H9 (cell line): ENCODE data around the gene ASPSCR1. TPM values are rescaled to one million over a fixed set of nuclear protein-coding genes. Genes with fewer than 3 reads are reported as not detected.

Experiments
- DNase-seq: peaks from one replicate; pipeline ENCODE4 v3.0.0-alpha.2; 2017
- H2AFZ ChIP-seq: one replicate; pipeline ENCODE4 v1.6.1; 2013; ENCODE audit warnings: mild to moderate bottlenecking, low read length, control low read depth, moderate library complexity
- H2AK5ac ChIP-seq: 2 replicates; pipeline ENCODE4 v1.6.1; 2013; ENCODE audit warnings: low read length, control low read depth, mixed read lengths; ENCODE audit not compliant: insufficient read length
- H2BK120ac ChIP-seq: one replicate; pipeline ENCODE4 v1.6.1; 2013; ENCODE audit warnings: low read depth, mild to moderate bottlenecking, low read length, control low read depth, inconsistent platforms; ENCODE audit not compliant: poor library complexity, severe bottlenecking
- H2BK12ac ChIP-seq: 2 replicates; pipeline ENCODE4 v1.6.1; 2013; ENCODE audit warnings: low read length, control low read depth, mixed read lengths, low read depth; ENCODE audit not compliant: insufficient read length
- H2BK15ac ChIP-seq: 2 replicates; pipeline ENCODE4 v1.6.1; 2013; ENCODE audit warnings: low read depth, low read length, control low read depth
- H2BK20ac ChIP-seq: one replicate; pipeline ENCODE4 v1.6.1; 2013; ENCODE audit warnings: low read depth, mild to moderate bottlenecking, low read length, control low read depth, inconsistent platforms; ENCODE audit not compliant: poor library complexity, severe bottlenecking
- H2BK5ac ChIP-seq: 2 replicates; pipeline ENCODE4 v1.6.1; 2013; ENCODE audit warnings: low read length, control low read depth, mixed read lengths; ENCODE audit not compliant: insufficient read length
- H3K14ac ChIP-seq: 2 replicates; pipeline ENCODE4 v1.6.1; 2013; ENCODE audit warnings: low read length, control low read depth; ENCODE audit not compliant: insufficient read depth
- H3K18ac ChIP-seq: 2 replicates; pipeline ENCODE4 v1.6.1; 2013; ENCODE audit warnings: low read depth, mild to moderate bottlenecking, mixed read lengths, low read length, control low read depth; ENCODE audit not compliant: insufficient read length
- H3K23ac ChIP-seq: 2 replicates; pipeline ENCODE4 v1.6.1; 2013; ENCODE audit warnings: low read length, control low read depth, mixed read lengths, low read depth; ENCODE audit not compliant: insufficient read length
- H3K23me2 ChIP-seq: 2 replicates; pipeline ENCODE4 v1.6.1; 2013; ENCODE audit warnings: low read depth, mild to moderate bottlenecking, mixed read lengths, low read length, control low read depth; ENCODE audit not compliant: insufficient read length, poor library complexity, severe bottlenecking
- H3K27ac ChIP-seq: 2 replicates; pipeline ENCODE4 v1.5.1; 2013; ENCODE audit warnings: low read length, control low read depth, mixed read lengths, low read depth; ENCODE audit not compliant: insufficient read length
- H3K27me3 ChIP-seq: 2 replicates; pipeline ENCODE4 v1.6.1; 2013; ENCODE audit warnings: low read length, control low read depth, inconsistent platforms; ENCODE audit not compliant: insufficient read depth
- H3K4ac ChIP-seq: 2 replicates; pipeline ENCODE4 v1.6.1; 2013; ENCODE audit warnings: low read depth, mild to moderate bottlenecking, control low read depth, inconsistent platforms, low read length, moderate library complexity
- H3K4me1 ChIP-seq: 2 replicates; pipeline ENCODE4 v1.6.1; 2013; ENCODE audit warnings: low read length, control low read depth, inconsistent platforms; ENCODE audit not compliant: insufficient read depth
- H3K4me2 ChIP-seq: 2 replicates; pipeline ENCODE4 v1.6.1; 2013; ENCODE audit warnings: low read length, control low read depth, mixed read lengths; ENCODE audit not compliant: insufficient read length, insufficient read depth
- H3K56ac ChIP-seq: 2 replicates; pipeline ENCODE4 v1.6.1; 2013; ENCODE audit warnings: low read depth, mild to moderate bottlenecking, mixed read lengths, low read length, control low read depth; ENCODE audit not compliant: insufficient read length
- H3K79me1 ChIP-seq: 2 replicates; pipeline ENCODE4 v1.6.1; 2013; ENCODE audit warnings: low read depth, mild to moderate bottlenecking, moderate library complexity, low read length, control low read depth, inconsistent platforms; ENCODE audit not compliant: insufficient read depth, poor library complexity, severe bottlenecking
- H3K79me2 ChIP-seq: 2 replicates; pipeline ENCODE4 v1.6.1; 2013; ENCODE audit warnings: low read length, control low read depth, inconsistent platforms; ENCODE audit not compliant: insufficient read depth
- H3K9ac ChIP-seq: 2 replicates; pipeline ENCODE4 v1.6.1; 2013; ENCODE audit warnings: low read length, control low read depth, mixed read lengths; ENCODE audit not compliant: insufficient read length; ENCODE audit errors: extremely low read depth
- H3K9me3 ChIP-seq: one replicate; pipeline ENCODE4 v1.6.1; 2013; ENCODE audit warnings: low read depth, low read length, inconsistent platforms; ENCODE audit not compliant: control insufficient read depth
- H3T11ph ChIP-seq: one replicate; pipeline ENCODE4 v1.6.1; 2013; ENCODE audit warnings: mild to moderate bottlenecking, low read length, control low read depth, inconsistent platforms
- H4K20me1 ChIP-seq: one replicate; pipeline ENCODE4 v1.6.1; 2013; ENCODE audit not compliant: control insufficient read depth, insufficient read length, insufficient read depth
- H4K5ac ChIP-seq: 2 replicates; pipeline ENCODE4 v1.6.1; 2013; ENCODE audit warnings: low read depth, mild to moderate bottlenecking, mixed read lengths, low read length, control low read depth; ENCODE audit not compliant: insufficient read length
- H4K8ac ChIP-seq: replicated peaks from 2 replicates; pipeline ENCODE4 v1.6.1; 2013; ENCODE audit warnings: low read length, control low read depth, mixed read lengths, low read depth; ENCODE audit not compliant: insufficient read length
- H4K91ac ChIP-seq: 2 replicates; pipeline ENCODE4 v1.6.1; 2013; ENCODE audit warnings: low read depth, mild to moderate bottlenecking, moderate library complexity, mixed read lengths, low read length, control low read depth; ENCODE audit not compliant: insufficient read length
- H3K27ac Mint-ChIP-seq, 3 experiments: 2 replicates in 2 of 3; 3 replicates in 1 of 3; pipeline ENCODE4 v1.8.0; 2020 to 2021; ENCODE audit warnings: mixed read lengths in 3 of 3, mild to moderate bottlenecking in 1 of 3, moderate library complexity in 1 of 3
- H3K27me3 Mint-ChIP-seq: 2 replicates; pipeline ENCODE4 v1.8.0; 2021; ENCODE audit warnings: low read depth, mild to moderate bottlenecking, moderate library complexity, mixed read lengths
- H3K36me3 Mint-ChIP-seq, 3 experiments: 2 replicates in 2 of 3; 3 replicates in 1 of 3; pipeline ENCODE4 v1.8.0; 2020 to 2021; ENCODE audit warnings: low read depth in 3 of 3, mixed read lengths in 3 of 3; ENCODE audit not compliant: insufficient read depth in 1 of 3
- H3K4me1 Mint-ChIP-seq, 2 experiments: 2 replicates each; pipeline ENCODE4 v1.8.0; 2020; ENCODE audit warnings: mixed read lengths in 2 of 2
- H3K4me3 Mint-ChIP-seq, 2 experiments: 2 replicates in 1 of 2; 3 replicates in 1 of 2; pipeline ENCODE4 v1.8.0; 2020 to 2021; ENCODE audit warnings: mild to moderate bottlenecking in 2 of 2, mixed read lengths in 2 of 2, moderate library complexity in 1 of 2
- H3K9me3 Mint-ChIP-seq, 2 experiments: 2 replicates in 1 of 2; 3 replicates in 1 of 2; pipeline ENCODE4 v1.8.0; 2020; ENCODE audit warnings: mild to moderate bottlenecking in 2 of 2, mixed read lengths in 2 of 2, moderate library complexity in 1 of 2
- WGBS: extraction: QIAGEN DNeasy Blood & Tissue Kit; methylation state at CpG from one replicate; pipeline ENCODE4 v1.1.7; 2013; ENCODE audit warnings: missing lambda C conversion rate, low lambda C conversion rate, mixed read lengths; ENCODE audit not compliant: insufficient read length; ENCODE audit errors: extremely low coverage; 5-methylcytosine and 5-hydroxymethylcytosine counted together
- total RNA-seq: library from RNA; stranded (reverse); gene quantifications from 2 replicates; pipeline ENCODE4 v1.2.1, GENCODE V29; 2021
- TF ChIP-seq, protein P1 (sequence below): fragments of 200-600 bp; sonication (generic); conservative IDR thresholded peaks from 3 replicates; pipeline ENCODE4 v1.8.0; 2021; ENCODE audit warnings: antibody characterized with exemption, mild to moderate bottlenecking

ASPSCR1 gene
- total RNA-seq, 1 experiment from 2014 or later: 50.9 TPM

DNA sequence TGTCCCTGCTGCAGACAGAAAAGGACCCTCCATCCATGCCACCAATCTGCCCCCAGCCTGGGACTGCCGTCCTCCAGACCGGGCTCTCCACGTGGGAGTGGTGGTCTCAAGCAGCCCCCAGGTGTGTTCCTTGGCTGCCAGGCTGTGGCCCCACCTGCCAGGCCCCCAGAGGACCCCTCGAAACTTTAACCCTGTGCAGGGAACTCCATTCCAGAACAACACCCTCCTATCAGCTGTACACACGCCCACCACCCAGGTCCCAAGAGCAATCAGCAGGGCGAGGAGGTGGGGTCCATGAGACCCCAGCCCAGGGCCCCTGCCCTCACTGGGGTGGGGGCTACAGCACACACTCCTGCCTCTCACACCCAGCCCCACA, 41.7 kb upstream of the ASPSCR1 start:
- H3T11ph ChIP-seq: no peak overlapping the region
- no peak overlapping the region for H3K18ac ChIP-seq
- no peak overlapping the region for H3K14ac ChIP-seq
- Mint-ChIP-seq H3K4me3 (peak overlapping the region; percentile 80 to 96), H3K27me3 (peaks cover 37% of the 10 kb centered on the region), H3K9me3 (no peaks in the 10 kb centered on the region), H3K27ac (no peak overlapping the region), H3K4me1 (peaks cover 0 to 19% of the 10 kb centered on the region in 2 experiments; a peak in 2 of 4 replicates), H3K36me3 (peaks cover 3 to 32% (median 21%) of the 10 kb centered on the region in 3 experiments; a peak in 6 of 7 replicates)
- H4K20me1 ChIP-seq: peaks cover 4% of the 10 kb centered on the region
- H3K4me1 ChIP-seq: no peaks in the 10 kb centered on the region
- H3K9me3 ChIP-seq: no peaks in the 10 kb centered on the region
- no peak for DNase-seq
- no peaks in the 10 kb centered on the region; the same call in 1 of the 2 replicates for H3K27me3 ChIP-seq
- H3K4me2 ChIP-seq: no peak overlapping the region
- no peak overlapping the region for H2BK5ac ChIP-seq
- H2BK15ac ChIP-seq: no peak overlapping the region
- H2AFZ ChIP-seq: no peak overlapping the region
- H3K79me1 ChIP-seq: peaks cover 3% of the 10 kb centered on the region
- no peak overlapping the region for H4K5ac ChIP-seq
- peaks cover 4% of the 10 kb centered on the region for H3K23me2 ChIP-seq
- H3K79me2 ChIP-seq: peaks cover 2% of the 10 kb centered on the region; the same call in 1 of the 2 replicates
- no peak overlapping the region for H3K27ac ChIP-seq
- no peak overlapping the region for H2BK120ac ChIP-seq
- H2BK12ac ChIP-seq: no peak overlapping the region
- TF ChIP-seq, protein P1, sequence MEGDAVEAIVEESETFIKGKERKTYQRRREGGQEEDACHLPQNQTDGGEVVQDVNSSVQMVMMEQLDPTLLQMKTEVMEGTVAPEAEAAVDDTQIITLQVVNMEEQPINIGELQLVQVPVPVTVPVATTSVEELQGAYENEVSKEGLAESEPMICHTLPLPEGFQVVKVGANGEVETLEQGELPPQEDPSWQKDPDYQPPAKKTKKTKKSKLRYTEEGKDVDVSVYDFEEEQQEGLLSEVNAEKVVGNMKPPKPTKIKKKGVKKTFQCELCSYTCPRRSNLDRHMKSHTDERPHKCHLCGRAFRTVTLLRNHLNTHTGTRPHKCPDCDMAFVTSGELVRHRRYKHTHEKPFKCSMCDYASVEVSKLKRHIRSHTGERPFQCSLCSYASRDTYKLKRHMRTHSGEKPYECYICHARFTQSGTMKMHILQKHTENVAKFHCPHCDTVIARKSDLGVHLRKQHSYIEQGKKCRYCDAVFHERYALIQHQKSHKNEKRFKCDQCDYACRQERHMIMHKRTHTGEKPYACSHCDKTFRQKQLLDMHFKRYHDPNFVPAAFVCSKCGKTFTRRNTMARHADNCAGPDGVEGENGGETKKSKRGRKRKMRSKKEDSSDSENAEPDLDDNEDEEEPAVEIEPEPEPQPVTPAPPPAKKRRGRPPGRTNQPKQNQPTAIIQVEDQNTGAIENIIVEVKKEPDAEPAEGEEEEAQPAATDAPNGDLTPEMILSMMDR: no peak
- H4K91ac ChIP-seq: no peak overlapping the region
- no peak overlapping the region for H2AK5ac ChIP-seq
- no peak overlapping the region for H3K56ac ChIP-seq
- H4K8ac ChIP-seq: no peak overlapping the region
- H2BK20ac ChIP-seq: no peak overlapping the region
- WGBS: no CpG with 5 or more reads among the region's 6 CpGs
- H3K9ac ChIP-seq: no peak overlapping the region
- no peak overlapping the region for H3K4ac ChIP-seq
- H3K23ac ChIP-seq: no peak overlapping the region
